Endometrial microvascular endothelial cells (primary cell): ENCODE data around the gene PAK5. TPM values are rescaled to one million over a fixed set of nuclear protein-coding genes. Genes with fewer than 3 reads are reported as not detected.
"Not testable (repeated sequence)": the region's sequence is repeated elsewhere in the genome, so short reads cannot be mapped to it uniquely, and the experiment has no call there.

Source experiments
- in situ Hi-C: cut with HindIII; loops from 2 replicates; pipeline ENCODE4 v1.10.0; 2017; ENCODE audit warnings: low sequenced_read_pairs, low pct_unique_long_range_greater_than_20kb; ENCODE audit errors: inconsistent ontology term
- total RNA-seq: library from RNA; depleted of rRNA; stranded (reverse); fragments of >200 nt; gene quantifications from one replicate; pipeline ENCODE4 v1.2.3, GENCODE V29; 2015; ENCODE audit errors: inconsistent ontology term

The PAK5 gene
- total RNA-seq, 1 donor from 2014 or later: not detected

GRCh38 chr20:9705722-9706476, 133.0 kb downstream of the PAK5 start:
- in situ Hi-C loops: no loop called here

- in situ Hi-C loops: no loop called here
Measured at GRCh38 chr20:9699181-9699580, 139.7 kb downstream of the PAK5 start.

- in situ Hi-C loops: no loop called here
Measured at GRCh38 chr20:9689041-9689440, 149.8 kb downstream of the PAK5 start.

- in situ Hi-C loops: no loop called here
Measured at GRCh38 chr20:9686866-9687265, 152.0 kb downstream of the PAK5 start.

GRCh38 chr20:9686455-9686854, 152.4 kb downstream of the PAK5 start:
- in situ Hi-C loops: no loop called here

- in situ Hi-C loops: no loop called here
Measured at GRCh38 chr20:9686001-9686400, 152.9 kb downstream of the PAK5 start.

GRCh38 chr20:9685011-9685410, 153.9 kb downstream of the PAK5 start:
- in situ Hi-C loops: no loop called here

- in situ Hi-C loops: no loop called here
Measured at GRCh38 chr20:9677100-9677623, 161.7 kb downstream of the PAK5 start.

GRCh38 chr20:9672981-9673380, 165.9 kb downstream of the PAK5 start:
- in situ Hi-C loops: no loop called here

GRCh38 chr20:9672027-9672426, 166.8 kb downstream of the PAK5 start:
- in situ Hi-C loops: no loop called here

- in situ Hi-C loops: no loop called here
Measured at GRCh38 chr20:9668381-9668780, 170.5 kb downstream of the PAK5 start.

GRCh38 chr20:9663423-9663822, 175.5 kb downstream of the PAK5 start:
- in situ Hi-C loops: no loop called here

- in situ Hi-C loops: no loop called here
Measured at GRCh38 chr20:9660236-9660868, 178.5 kb downstream of the PAK5 start.

- in situ Hi-C loops: no loop called here
Measured at GRCh38 chr20:9647741-9648140, 191.1 kb downstream of the PAK5 start.

GRCh38 chr20:9646375-9646774, 192.5 kb downstream of the PAK5 start:
- in situ Hi-C loops: no loop called here

- in situ Hi-C loops: no loop called here
Measured at GRCh38 chr20:9642882-9643281, 196.0 kb downstream of the PAK5 start.

- in situ Hi-C loops: not testable (repeated sequence)
Measured at GRCh38 chr20:9641499-9642000, 197.3 kb downstream of the PAK5 start.

- in situ Hi-C loops: no loop called here
Measured at GRCh38 chr20:9637889-9638288, 201.0 kb downstream of the PAK5 start.

- in situ Hi-C loops: no loop called here
Measured at GRCh38 chr20:9635750-9636149, 203.1 kb downstream of the PAK5 start.

GRCh38 chr20:9634327-9634726, 204.5 kb downstream of the PAK5 start:
- in situ Hi-C loops: no loop called here
